Hepatocyte (in vitro differentiated cells): Measurements from ENCODE around the gene PXDN. TPM values are rescaled to one million over a fixed set of nuclear protein-coding genes. Genes with fewer than 3 reads are reported as not detected.

Experiments
- DNase-seq: peaks from one replicate; pipeline ENCODE4 v3.0.0-alpha.2; 2016; ENCODE audit warnings: low spot score
- H2AFZ ChIP-seq: fragments of 200-600 bp; sonication (generic); 2 replicates; pipeline ENCODE4 v1.6.0; 2016; ENCODE audit warnings: antibody characterized with exemption, mild to moderate bottlenecking
- H3K27ac ChIP-seq: fragments of 200-600 bp; sonication (generic); 2 replicates; pipeline ENCODE4 v1.5.1; 2016; ENCODE audit warnings: mild to moderate bottlenecking
- H3K27me3 ChIP-seq: fragments of 200-600 bp; sonication (generic); 2 replicates; pipeline ENCODE4 v1.6.1; 2016
- H3K36me3 ChIP-seq: fragments of 200-600 bp; sonication (generic); replicated peaks from 2 replicates; pipeline ENCODE4 v1.5.1; 2016; ENCODE audit warnings: low read depth; ENCODE audit not compliant: insufficient read depth
- H3K4me1 ChIP-seq: fragments of 200-600 bp; sonication (generic); 2 replicates; pipeline ENCODE4 v1.5.1; 2016; ENCODE audit warnings: mild to moderate bottlenecking, moderate library complexity; ENCODE audit not compliant: insufficient read depth
- H3K4me2 ChIP-seq: fragments of 200-600 bp; sonication (generic); 2 replicates; pipeline ENCODE4 v1.6.0; 2016
- H3K4me3 ChIP-seq: fragments of 200-600 bp; sonication (generic); 2 replicates; pipeline ENCODE4 v1.5.1; 2016; ENCODE audit warnings: mild to moderate bottlenecking
- H3K79me2 ChIP-seq: fragments of 200-600 bp; sonication (generic); 2 replicates; pipeline ENCODE4 v1.6.0; 2017; ENCODE audit warnings: mild to moderate bottlenecking
- H3K9me2 ChIP-seq: fragments of 200-600 bp; sonication (generic); replicated peaks from 2 replicates; pipeline ENCODE4 v1.6.0; 2017; ENCODE audit warnings: mild to moderate bottlenecking; ENCODE audit not compliant: insufficient read depth
- H3K9me3 ChIP-seq: fragments of 200-600 bp; sonication (generic); 2 replicates; pipeline ENCODE4 v1.5.1; 2016; ENCODE audit warnings: low read depth, mild to moderate bottlenecking
- H4K20me1 ChIP-seq: fragments of 200-600 bp; sonication (generic); 2 replicates; pipeline ENCODE4 v1.6.0; 2016; ENCODE audit warnings: mild to moderate bottlenecking; ENCODE audit not compliant: insufficient read depth, poor library complexity, severe bottlenecking
- EZH2 ChIP-seq: fragments of 200-600 bp; sonication (generic); IDR thresholded peaks from 2 replicates; pipeline ENCODE4 v1.6.1; 2016; ENCODE audit warnings: antibody characterized with exemption, mild to moderate bottlenecking, borderline replicate concordance
- EZH2phosphoT487 ChIP-seq: fragments of 200-600 bp; sonication (generic); IDR thresholded peaks from one replicate; pipeline ENCODE4 v1.6.1; 2018; ENCODE audit warnings: antibody characterized with exemption, mild to moderate bottlenecking, low read depth, moderate library complexity; ENCODE audit not compliant: unreplicated experiment, severe bottlenecking
- WGBS: methylation state at CpG from one replicate; pipeline ENCODE4 v1.1.6; 2016; ENCODE audit warnings: low lambda C conversion rate; ENCODE audit errors: missing lambda C conversion rate; 5-methylcytosine and 5-hydroxymethylcytosine counted together
- polyA plus RNA-seq: library from polyadenylated mRNA; unstranded; fragments of >200 nt; fragmentation: Nextera tagmentation; extraction: Ambion mirVana; gene quantifications from 2 replicates; pipeline ENCODE4 v1.2.1, GENCODE V29; 2016
- total RNA-seq: library from RNA; depleted of rRNA; stranded (reverse); fragments of >200 nt; gene quantifications from 2 replicates; pipeline ENCODE4 v1.2.3, GENCODE V29; 2014
- TF ChIP-seq, protein P1 (sequence below): fragments of 200-600 bp; sonication (generic); IDR thresholded peaks from 2 replicates; pipeline ENCODE4 v1.5.1; 2016; ENCODE audit warnings: antibody characterized with exemption, mild to moderate bottlenecking; ENCODE audit not compliant: poor library complexity

PXDN gene
- total and polyA plus RNA-seq, 2 experiments from 2014 or later: 107 to 118 TPM

- WGBS: 93% methylated on average over 20 of the region's 21 CpGs
- no peak overlapping the region for H3K27ac ChIP-seq
- no peak for DNase-seq
- H3K36me3 ChIP-seq: no peaks in the 10 kb centered on the region
- TF ChIP-seq, protein P1, sequence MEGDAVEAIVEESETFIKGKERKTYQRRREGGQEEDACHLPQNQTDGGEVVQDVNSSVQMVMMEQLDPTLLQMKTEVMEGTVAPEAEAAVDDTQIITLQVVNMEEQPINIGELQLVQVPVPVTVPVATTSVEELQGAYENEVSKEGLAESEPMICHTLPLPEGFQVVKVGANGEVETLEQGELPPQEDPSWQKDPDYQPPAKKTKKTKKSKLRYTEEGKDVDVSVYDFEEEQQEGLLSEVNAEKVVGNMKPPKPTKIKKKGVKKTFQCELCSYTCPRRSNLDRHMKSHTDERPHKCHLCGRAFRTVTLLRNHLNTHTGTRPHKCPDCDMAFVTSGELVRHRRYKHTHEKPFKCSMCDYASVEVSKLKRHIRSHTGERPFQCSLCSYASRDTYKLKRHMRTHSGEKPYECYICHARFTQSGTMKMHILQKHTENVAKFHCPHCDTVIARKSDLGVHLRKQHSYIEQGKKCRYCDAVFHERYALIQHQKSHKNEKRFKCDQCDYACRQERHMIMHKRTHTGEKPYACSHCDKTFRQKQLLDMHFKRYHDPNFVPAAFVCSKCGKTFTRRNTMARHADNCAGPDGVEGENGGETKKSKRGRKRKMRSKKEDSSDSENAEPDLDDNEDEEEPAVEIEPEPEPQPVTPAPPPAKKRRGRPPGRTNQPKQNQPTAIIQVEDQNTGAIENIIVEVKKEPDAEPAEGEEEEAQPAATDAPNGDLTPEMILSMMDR: no peak
- no peak for TF ChIP-seq EZH2phosphoT487
- no peak for TF ChIP-seq EZH2
- no peak overlapping the region for H3K4me3 ChIP-seq
- H3K79me2 ChIP-seq: peaks cover 64% of the 10 kb centered on the region
- no peaks in the 10 kb centered on the region for H3K9me3 ChIP-seq
- H3K9me2 ChIP-seq: no peaks in the 10 kb centered on the region
- H3K4me2 ChIP-seq: no peak overlapping the region
- H3K27me3 ChIP-seq: no peaks in the 10 kb centered on the region
- no peak overlapping the region for H2AFZ ChIP-seq
- peaks cover 16% of the 10 kb centered on the region for H3K4me1 ChIP-seq
- peaks cover 68% of the 10 kb centered on the region for H4K20me1 ChIP-seq
Measured at GRCh38 chr2:1705557-1706076, 38.7 kb downstream of the PXDN start.

GRCh38 chr2:1704631-1705556 is 39.4 kb downstream of the PXDN start:
- Histone ChIP-seq H3K4me2 (no peak overlapping the region), H3K27ac (no peak overlapping the region), H3K79me2 (peaks cover 67% of the 10 kb centered on the region), H3K9me3 (no peaks in the 10 kb centered on the region), H2AFZ (no peak overlapping the region), H3K4me1 (peaks cover 16% of the 10 kb centered on the region), H3K36me3 (no peaks in the 10 kb centered on the region), H4K20me1 (peaks cover 68% of the 10 kb centered on the region), H3K9me2 (no peaks in the 10 kb centered on the region), H3K4me3 (no peak overlapping the region), H3K27me3 (no peaks in the 10 kb centered on the region)
- DNase-seq: peak; percentile 32
- whole genome bisulfite sequencing: 66% methylated on average over 16 of the region's 18 CpGs
- TF ChIP-seq EZH2: no peak

- 90% methylated on average over 6 of the region's 7 CpGs for WGBS
- Histone ChIP-seq H3K27ac (no peak overlapping the region), H3K4me3 (no peak overlapping the region), H3K9me3 (no peaks in the 10 kb centered on the region), H3K9me2 (no peaks in the 10 kb centered on the region), H3K36me3 (no peaks in the 10 kb centered on the region), H3K4me2 (no peak overlapping the region), H2AFZ (no peak overlapping the region), H3K27me3 (no peaks in the 10 kb centered on the region), H3K79me2 (peaks cover 66% of the 10 kb centered on the region), H4K20me1 (peaks cover 64% of the 10 kb centered on the region), H3K4me1 (peaks cover 16% of the 10 kb centered on the region)
- TF ChIP-seq EZH2 (no peak), EZH2phosphoT487 (no peak)
- TF ChIP-seq, protein P1: no peak
- no peak for DNase-seq
Measured at GRCh38 chr2:1702186-1702565, 42.1 kb downstream of the PXDN start.

DNA sequence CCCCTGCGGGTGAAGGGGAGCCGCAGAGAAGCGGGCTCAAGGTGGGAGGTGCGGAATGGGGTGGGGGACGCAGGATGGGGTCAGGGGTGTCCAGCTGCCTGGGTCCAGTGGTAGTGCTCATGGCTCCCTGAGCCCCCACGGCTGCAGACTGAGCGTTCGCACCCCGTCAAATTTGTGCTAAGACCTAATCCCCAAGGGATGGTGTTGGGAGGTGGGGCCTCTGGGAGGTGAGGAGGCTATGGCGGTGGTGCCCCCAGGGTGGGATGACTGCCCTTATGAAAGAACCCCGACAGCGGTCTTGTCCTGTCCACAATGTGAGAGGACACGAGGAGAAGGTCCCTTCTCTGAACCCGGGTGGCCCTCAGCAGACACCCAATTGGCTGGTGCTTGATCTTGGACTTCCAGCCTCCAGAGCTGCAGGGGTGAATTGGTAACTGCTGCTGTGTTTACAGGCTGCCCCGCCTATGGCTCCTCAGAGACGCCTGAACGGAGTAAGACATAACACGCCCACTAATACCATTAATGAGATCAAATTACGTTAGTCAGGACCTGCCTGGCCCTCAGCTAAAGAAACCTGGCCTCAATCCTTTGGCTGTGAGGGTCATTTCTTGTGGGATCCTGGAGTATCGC is 42.6 kb downstream of the PXDN start:
- no peak overlapping the region for H3K4me2 ChIP-seq
- H3K27ac ChIP-seq: no peak overlapping the region
- DNase-seq: no peak
- WGBS: 80% methylated on average over 19 of the region's 20 CpGs
- H3K79me2 ChIP-seq: peaks cover 71% of the 10 kb centered on the region
- no peak overlapping the region for H3K4me3 ChIP-seq
- no peaks in the 10 kb centered on the region for H3K9me3 ChIP-seq
- peaks cover 64% of the 10 kb centered on the region for H4K20me1 ChIP-seq
- TF ChIP-seq EZH2phosphoT487 (no peak), EZH2 (no peak)
- TF ChIP-seq, protein P1: no peak
- peaks cover 16% of the 10 kb centered on the region for H3K4me1 ChIP-seq
- H3K27me3 ChIP-seq: no peaks in the 10 kb centered on the region
- H3K36me3 ChIP-seq: no peaks in the 10 kb centered on the region
- no peaks in the 10 kb centered on the region for H3K9me2 ChIP-seq
- no peak overlapping the region for H2AFZ ChIP-seq
